DMS79 treated with DMSO at 0.1 percent for 48 hours (cell line): Measurements from ENCODE around the gene VPREB3.
"Not testable (repeated sequence)": the region's sequence is repeated elsewhere in the genome, so short reads cannot be mapped to it uniquely, and the experiment has no call there.

ENCODE experiments used
- DNase-seq: peaks from one replicate; lab custom pipeline; 2025; lab: John Stamatoyannopoulos, UW

The VPREB3 gene

GRCh38 chr22:23742505-23743264, 11.5 kb downstream of the VPREB3 start:
- no peak for DNase-seq

DNA sequence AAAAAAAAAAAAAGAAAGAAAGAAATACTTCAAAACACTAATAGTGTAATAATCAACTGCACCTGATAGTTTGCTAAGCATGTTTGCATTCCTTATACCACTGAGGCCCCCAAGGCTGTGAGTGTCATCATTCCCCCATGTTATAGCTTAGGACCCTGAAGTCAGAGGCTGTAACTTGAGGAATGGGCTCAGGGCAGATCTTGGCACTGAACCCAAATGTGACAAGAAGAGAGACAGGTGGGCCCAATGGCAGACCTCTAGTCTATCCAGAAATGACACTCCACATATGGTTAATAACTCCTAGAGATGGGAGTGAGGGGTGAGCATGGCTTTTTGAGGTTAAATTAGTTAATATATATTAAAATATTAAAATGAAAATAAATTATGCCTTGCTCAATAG, 16.5 kb downstream of the VPREB3 start:
- no peak for DNase-seq

- not testable (repeated sequence) for DNase-seq
Observed at GRCh38 chr22:23728108-23728507, 26.1 kb downstream of the VPREB3 start.

DNA sequence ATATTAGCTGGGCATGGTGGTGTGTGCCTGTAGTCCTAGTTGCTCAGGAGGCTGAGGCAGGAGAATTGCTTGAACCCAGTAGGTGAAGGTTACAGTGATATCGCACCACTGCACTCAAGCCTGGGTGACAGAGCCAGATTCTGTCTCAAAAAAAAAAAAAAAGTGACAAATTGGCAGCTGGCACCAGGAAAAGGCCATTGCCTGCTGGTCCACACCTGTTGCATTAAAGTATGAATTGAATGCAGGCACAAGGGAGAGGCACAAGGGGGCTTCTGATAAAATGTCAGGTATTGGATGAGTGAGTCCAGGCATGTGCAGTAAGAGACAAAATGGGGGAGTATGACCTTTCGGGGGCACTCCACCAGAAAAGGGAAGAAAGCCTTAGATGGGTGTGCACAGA, 31.5 kb downstream of the VPREB3 start:
- no peak for DNase-seq

DNA sequence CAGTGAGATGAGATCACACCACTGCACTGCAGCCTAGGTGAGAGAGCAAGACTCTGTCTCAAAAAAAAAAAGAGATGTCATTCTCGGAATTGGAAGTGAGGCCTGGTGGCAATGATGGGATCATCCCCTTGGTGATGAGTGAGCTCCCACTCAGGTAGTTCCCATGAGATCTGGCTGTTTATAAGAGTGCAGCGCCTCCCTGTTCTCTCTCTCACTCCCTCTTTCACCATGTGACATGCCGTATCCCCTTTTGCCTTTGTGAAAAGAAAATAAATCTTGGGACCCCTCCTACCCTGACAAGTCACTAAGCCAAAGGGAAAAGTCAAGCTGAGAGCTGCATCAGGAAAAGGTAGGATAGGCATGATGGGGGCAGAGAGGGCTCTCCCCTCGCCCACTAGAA, 32.1 kb downstream of the VPREB3 start:
- DNase-seq = no peak

- no peak for DNase-seq
Observed at GRCh38 chr22:23720855-23721254, 33.4 kb downstream of the VPREB3 start.

DNA sequence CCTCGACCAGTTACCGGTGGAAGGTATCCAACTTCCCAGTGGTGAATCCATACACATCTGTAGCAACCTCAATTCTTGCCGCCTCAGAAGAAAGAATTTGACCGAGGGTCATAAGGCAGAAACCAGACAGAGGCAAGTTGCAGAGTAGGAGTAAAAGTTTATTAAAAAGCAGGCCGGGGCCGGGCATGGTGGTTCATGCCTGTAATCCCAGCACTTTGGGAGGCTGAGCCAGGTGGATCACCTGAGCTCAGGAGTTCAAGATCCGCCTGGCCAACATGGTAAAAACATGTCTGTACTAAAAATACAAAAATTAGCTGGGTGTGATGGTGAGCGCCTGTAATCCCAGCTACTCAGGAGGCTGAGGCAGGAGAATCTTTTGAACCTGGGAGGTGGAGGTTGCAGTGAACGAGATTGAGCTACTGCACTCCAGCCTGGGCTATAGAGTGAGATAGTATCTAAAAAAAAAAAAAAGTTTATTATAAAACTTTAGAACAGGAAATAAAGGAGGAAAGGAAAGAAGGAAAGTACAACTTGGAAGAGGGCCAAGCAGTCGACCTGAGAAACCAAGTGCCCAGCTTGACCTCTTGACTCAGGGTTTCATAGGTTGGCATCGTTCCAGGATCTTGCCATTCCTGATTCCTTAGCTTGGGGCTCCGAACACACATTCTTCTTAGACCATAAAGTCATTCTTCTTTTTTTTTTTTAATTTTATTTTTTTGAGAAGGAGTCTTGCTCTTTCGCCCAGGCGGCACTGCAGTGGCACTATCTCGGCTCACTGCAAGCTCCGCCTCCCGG, 35.7 kb downstream of the VPREB3 start:
- no peak for DNase-seq

DNA sequence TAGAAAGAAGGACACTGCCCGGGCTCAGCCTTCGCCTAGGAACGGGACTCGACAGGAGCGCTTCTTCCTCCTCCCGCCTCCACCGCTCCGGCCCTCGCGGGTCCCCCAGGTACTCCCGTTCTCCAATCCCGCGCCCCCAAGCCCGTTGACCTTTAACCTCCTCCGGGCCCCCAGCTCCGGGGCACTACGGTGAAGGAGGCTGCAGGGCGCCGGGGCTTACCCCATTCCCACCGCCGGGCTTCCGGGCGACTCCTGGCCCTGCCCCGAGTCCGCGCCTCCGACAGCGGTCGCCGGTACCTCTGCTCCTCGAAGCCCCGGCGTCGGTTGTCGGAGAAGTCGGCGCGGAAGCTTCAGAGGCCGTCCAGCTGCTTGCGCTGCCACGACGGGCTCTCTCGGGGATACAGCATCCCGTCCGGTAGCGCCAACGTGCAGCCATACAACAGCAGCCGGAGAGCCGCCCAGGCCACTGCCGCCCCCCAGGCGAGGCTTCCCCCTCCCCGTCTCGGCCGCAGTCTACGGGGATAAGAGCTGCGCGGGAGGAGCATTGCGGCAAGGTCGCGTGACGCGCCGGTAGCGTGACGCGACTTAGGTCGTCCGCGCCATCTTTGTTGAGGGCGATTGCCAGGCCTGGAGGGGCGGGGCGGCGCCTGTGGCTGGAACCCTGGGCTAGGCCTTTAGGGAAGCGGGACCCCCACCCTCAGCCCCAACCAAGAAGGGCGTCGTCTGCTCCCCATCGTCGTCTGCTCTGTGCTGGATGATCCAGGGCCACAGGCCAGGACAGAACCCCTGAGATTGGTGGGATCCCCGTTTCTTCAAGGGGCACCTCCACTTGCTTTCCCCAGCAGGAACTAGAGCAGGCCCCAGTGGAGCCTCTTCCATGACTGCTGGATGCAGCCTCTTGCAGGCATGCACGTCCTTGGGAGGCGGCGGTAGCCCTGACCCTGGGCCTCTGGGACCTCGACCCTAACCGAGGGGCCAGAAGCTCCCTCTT, 37.1 kb downstream of the VPREB3 start:
- peak; percentile 27 for DNase-seq

DNA sequence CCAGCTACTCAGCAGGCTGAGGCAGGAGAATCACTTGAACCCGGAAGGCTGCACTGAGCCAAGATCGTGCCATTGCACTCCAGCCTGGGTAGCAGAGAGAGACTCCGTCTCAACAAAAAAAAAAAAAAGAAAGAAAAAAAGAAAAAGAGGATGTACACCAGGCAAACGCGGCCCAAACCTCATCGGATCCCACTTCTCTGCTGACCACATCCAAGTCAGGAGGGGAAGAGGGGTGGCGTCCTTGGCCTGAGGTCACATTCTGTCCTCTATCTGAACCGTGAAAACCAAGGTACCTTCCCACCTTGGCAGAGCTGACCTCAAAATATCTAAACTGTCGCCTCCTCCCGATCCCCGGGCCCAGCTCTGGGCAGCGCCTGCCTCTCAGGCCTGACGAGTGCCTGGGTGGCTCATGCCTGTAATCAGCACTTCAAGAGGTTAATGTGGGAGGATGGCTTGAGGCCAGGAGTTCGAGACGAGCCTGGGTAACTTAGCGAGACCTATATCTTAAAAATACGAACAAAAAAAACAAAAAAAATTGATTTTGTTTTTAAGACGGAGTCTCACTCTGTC, 38.3 kb downstream of the VPREB3 start:
- DNase-seq = no peak

DNA sequence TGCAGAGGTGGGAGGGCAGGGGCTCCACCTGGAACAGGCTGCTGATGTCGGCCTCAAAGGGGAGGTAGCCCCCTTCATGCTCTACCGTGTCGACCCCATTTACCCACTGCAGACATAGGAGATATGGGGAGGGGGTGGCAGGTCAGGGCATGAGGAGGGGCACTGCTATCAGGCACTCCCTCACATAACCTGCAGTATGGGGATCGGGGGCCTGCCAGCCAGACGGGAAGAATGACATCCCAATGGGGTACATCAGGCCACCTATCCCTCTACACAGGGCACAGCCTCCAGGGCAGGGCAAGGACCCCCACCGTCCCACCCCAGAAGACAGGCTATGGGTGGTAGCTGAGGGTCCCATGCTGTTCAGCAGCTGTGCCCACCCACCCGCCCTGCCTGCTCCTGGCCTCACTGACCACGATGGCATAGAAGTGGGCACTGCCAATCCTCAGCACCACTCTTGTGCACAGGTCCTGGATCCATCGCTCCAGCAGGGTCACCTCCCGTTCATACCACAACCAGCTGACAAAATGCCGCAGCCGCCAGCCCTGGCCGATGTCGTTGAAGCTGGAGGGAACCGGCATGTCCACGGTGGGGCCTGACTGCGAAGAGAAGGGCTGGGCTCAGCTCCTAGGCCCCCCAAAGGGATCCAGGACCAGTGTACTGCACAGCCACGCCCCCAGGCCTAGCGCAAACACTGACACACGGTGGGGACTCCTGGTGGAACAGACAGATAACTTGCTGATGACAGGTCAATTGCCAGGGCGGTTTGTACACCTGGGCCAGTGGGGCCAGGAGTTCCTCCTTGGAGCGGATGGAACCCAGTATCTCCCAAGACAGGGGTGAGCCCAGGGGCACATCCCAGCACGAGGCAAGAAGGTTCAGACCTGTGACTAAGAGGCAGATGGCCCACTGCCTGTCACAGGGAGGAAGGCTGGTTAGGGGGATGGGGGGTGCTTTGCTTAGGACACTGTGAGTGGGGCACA, 39.3 kb downstream of the VPREB3 start:
- DNase-seq = no peak

GRCh38 chr22:23713696-23714595, 40.3 kb downstream of the VPREB3 start:
- no peak for DNase-seq

DNA sequence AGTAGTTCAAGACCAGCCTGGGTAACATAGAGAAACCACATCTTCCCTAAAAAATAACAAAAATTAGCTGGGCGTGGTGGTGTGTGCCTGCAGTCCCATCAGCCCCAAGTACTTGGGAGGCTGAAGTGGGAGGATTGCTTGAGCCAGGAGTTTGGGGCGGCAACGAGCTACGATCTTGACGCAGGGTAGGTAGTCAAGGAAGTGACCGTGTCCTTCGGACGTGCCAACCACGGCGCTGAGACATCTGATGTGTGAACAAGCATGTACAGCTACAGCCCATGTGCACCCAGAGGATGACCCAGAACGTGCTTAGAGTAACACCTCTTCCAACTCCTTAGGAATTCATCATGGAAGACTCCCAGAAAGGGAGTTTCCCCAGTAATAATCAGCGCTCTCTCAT, 42.0 kb downstream of the VPREB3 start:
- DNase-seq = no peak

DNA sequence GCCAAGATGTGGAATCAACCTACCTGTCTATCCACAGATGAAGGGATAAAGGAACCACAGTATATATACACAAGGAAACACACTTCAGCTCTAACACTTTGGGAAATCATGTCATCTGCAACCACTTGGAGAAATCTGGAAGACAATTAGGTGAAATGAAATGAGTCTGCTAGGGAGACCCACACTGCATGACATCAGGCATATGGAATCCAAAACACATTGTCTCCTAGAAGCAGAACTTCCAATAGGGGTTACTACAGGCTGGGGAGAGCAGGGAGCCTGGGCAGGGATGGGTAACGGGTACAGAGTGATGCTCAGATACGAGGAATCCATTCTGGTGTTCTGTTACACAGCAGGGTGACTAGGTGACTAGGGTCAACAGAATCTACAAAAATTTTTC, 45.1 kb downstream of the VPREB3 start:
- no peak for DNase-seq

- DNase-seq = no peak
Observed at GRCh38 chr22:23708270-23708669, 46.0 kb downstream of the VPREB3 start.

- DNase-seq = no peak
Observed at GRCh38 chr22:23705358-23705757, 48.9 kb downstream of the VPREB3 start.

GRCh38 chr22:23704829-23705228, 49.4 kb downstream of the VPREB3 start:
- no peak for DNase-seq

- DNase-seq = no peak
Observed at GRCh38 chr22:23704062-23704461, 50.2 kb downstream of the VPREB3 start.
